ENCODE data around the gene LHX2. TPM values are rescaled to one million over a fixed set of nuclear protein-coding genes. Genes with fewer than 3 reads are reported as not detected.

LHX2 gene
- total RNA-seq, 3 donors from 2014 or later, result not detected

DNA sequence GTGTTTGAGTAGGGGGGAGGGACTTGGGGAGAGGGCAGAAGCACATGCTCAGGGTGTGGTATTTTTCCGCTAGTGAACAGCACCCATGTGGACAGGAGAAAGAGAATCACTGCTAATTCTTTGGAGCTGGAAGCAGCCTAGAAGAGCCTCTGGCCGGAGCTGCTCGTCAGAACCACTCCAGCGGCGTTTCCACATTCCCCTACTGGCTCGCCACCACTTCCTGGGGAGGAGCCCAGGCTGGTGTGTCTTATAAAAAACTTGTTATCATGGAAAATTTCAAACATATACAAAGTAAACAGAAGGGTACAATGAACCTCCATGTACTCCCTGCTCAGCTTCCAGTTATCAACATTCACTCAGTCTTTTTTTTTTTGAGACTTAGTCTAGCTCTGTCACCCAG lies 26.7 kb downstream of the LHX2 start:
- Histone ChIP-seq H3K4me3 (no peak overlapping the region), H3K36me3 (no peaks in the 10 kb centered on the region), H3K4me1 (peaks cover 5 to 8% of the 10 kb centered on the region in 2 donors), H3K27ac (no peak overlapping the region), H3K27me3 (peaks cover 0 to 32% of the 10 kb centered on the region in 2 donors), H3K9me3 (no peaks in the 10 kb centered on the region)
- intact Hi-C loops (cut with DNase I; ENCODE audit: low total_unique reads), result no loop called here
- DNase-seq (ENCODE audit: low spot score in 2 of 2), result no peak
- no peak for TF ChIP-seq CTCF (IDR thresholded peaks at IDR 0.05)
- TF ChIP-seq POLR2A (IDR thresholded peaks at IDR 0.05), result no peak
- no peak for TF ChIP-seq POLR2AphosphoS5 (IDR thresholded peaks at IDR 0.05)

DNA sequence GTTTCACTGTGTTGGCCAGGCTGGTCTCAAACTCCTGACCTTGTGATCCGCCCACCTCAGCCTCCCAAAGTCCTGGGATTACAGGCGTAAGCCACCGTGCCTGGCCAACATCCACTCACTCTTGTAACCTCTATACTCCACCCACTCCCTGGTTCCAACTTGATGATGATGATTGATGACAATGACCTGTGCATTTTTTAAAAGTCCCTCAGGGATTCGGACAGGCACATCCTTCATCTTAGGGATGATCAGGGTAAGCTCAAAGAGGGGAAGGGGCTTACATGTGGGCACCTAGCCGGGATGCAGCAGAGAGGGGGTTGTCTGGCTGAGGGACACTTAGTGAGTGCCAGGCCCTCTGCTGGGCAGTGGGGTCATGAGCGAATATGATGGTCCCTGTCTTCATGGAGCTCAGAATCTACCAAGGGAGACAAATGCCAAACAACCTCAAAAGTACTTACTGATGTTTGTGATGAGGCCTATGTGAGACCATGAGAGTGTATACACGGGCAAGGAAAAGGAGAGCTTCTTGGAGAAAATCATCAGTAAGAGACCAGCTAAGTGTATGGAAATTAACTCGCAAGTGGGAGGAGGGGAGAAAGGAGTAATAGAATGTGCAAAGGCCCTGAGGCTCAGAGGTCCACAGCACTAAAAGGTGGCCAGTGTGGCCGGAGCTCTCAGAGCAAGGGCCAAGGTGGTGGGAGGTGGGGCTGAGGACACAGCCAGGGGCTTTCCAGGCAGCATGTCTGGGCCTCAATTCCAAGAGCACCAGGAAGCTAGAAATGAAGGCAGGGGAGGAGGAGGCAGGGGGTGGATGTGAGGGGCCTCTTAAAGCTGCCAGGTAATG lies 27.4 kb downstream of the LHX2 start:
- no peak for DNase-seq (ENCODE audit: low spot score in 2 of 2)
- H3K27me3 ChIP-seq, result peaks cover 0 to 25% of the 10 kb centered on the region in 2 donors
- intact Hi-C loops (cut with DNase I; ENCODE audit: low total_unique reads), result no loop called here
- peaks cover 5 to 8% of the 10 kb centered on the region in 2 donors for H3K4me1 ChIP-seq
- H3K4me3 ChIP-seq, result no peak overlapping the region
- no peaks in the 10 kb centered on the region for H3K36me3 ChIP-seq
- no peak overlapping the region for H3K27ac ChIP-seq
- TF ChIP-seq POLR2A (IDR thresholded peaks at IDR 0.05), result no peak
- no peak for TF ChIP-seq CTCF (IDR thresholded peaks at IDR 0.05)
- TF ChIP-seq POLR2AphosphoS5 (IDR thresholded peaks at IDR 0.05), result no peak
- H3K9me3 ChIP-seq, result no peaks in the 10 kb centered on the region

GRCh38 chr9:124040186-124040931 lies 28.8 kb downstream of the LHX2 start:
- no peaks in the 10 kb centered on the region for H3K9me3 ChIP-seq
- intact Hi-C loops (cut with DNase I; ENCODE audit: low total_unique reads), result no loop called here
- TF ChIP-seq POLR2AphosphoS5 (IDR thresholded peaks at IDR 0.05) (no peak), POLR2A (IDR thresholded peaks at IDR 0.05) (no peak), CTCF (IDR thresholded peaks at IDR 0.05) (no peak)
- H3K4me1 ChIP-seq, result peaks cover 8 to 10% of the 10 kb centered on the region in 2 donors
- H3K4me3 ChIP-seq, result peak overlapping the region; percentile 35 to 60 (median 39)
- H3K36me3 ChIP-seq, result no peaks in the 10 kb centered on the region
- no peak for DNase-seq (ENCODE audit: low spot score in 2 of 2)
- H3K27ac ChIP-seq, result no peak overlapping the region
- H3K27me3 ChIP-seq, result peaks cover 0 to 27% of the 10 kb centered on the region in 2 donors

DNA sequence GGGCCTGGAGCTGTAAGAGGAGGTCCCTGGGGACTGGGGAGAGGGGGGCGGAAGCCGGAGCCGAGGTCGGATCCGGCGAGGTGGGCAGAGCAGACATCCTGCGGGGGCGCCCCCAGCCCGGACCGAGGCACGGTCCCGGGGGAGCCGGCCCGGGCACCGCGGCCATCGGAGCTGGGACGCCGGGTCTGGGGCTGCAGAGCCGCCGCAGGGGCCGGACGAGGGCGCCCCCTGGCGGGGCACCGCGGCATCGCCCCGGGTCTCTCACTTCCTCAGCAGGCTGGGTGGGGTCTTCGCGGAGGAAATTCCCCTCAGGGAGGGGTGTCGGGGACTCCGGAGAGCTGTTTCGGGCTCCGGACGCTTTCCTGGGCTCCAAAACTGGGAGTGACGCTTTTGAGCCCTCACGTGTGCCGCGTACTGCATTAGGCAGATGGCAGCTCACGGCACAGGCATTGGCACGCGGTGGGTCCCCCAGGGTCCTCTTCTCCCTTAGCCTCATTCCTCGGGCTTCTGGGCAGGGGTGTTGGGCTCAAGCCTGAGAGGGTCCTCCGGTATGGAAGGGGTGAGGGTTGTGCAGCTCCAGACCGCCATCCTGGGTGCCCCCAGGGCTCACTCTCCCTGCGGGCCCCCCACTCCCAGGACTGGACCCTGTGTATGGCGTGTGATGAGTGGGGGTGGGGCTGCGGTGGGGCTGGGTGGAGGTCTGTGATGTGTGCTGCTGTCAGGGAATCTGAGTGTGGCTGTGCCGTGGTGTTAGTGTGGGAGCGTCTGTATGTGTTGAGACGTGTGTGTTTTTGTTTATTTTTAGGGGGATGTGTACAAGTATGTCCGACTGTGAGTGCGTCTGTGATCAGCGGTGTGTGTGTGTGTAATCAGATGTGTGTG lies 29.6 kb downstream of the LHX2 start:
- Histone ChIP-seq H3K27me3 (peaks cover 0 to 23% of the 10 kb centered on the region in 2 donors), H3K36me3 (no peaks in the 10 kb centered on the region), H3K27ac (no peak overlapping the region), H3K4me1 (peaks cover 8 to 17% of the 10 kb centered on the region in 2 donors), H3K9me3 (no peaks in the 10 kb centered on the region), H3K4me3 (peak overlapping the region; percentile 35 to 60 (median 39))
- no peak for TF ChIP-seq POLR2A (IDR thresholded peaks at IDR 0.05)
- TF ChIP-seq POLR2AphosphoS5 (IDR thresholded peaks at IDR 0.05), result no peak
- TF ChIP-seq CTCF (IDR thresholded peaks at IDR 0.05), result peak; percentile 22 to 82 (median 48)
- intact Hi-C loops (cut with DNase I; ENCODE audit: low total_unique reads), result no loop called here
- DNase-seq (ENCODE audit: low spot score in 2 of 2), result no peak
